ENCODE data around the gene DISC1.
"Not testable (repeated sequence)": the region's sequence is repeated elsewhere in the genome, so short reads cannot be mapped to it uniquely, and the experiment has no call there.

DNA sequence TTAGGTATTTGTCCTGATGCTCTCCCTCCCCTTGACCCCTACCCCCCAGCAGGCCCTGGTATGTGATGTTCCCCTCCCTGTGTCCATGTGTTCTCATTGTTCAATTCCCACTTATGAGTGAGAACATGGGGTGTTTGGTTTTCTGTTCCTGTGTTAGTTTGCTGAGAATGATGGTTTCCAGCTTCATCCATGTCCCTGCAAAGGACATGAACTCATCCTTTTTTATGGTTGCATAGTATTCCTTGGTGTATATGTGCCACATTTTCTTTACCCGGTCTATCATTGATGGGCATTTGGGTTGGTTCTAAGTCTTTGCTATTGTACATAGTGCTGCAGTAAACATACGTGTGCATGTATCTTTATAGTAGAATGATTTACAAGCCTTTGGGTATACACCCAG is 10.3 kb downstream of the DISC1 start:
- TF ChIP-seq, protein P1, sequence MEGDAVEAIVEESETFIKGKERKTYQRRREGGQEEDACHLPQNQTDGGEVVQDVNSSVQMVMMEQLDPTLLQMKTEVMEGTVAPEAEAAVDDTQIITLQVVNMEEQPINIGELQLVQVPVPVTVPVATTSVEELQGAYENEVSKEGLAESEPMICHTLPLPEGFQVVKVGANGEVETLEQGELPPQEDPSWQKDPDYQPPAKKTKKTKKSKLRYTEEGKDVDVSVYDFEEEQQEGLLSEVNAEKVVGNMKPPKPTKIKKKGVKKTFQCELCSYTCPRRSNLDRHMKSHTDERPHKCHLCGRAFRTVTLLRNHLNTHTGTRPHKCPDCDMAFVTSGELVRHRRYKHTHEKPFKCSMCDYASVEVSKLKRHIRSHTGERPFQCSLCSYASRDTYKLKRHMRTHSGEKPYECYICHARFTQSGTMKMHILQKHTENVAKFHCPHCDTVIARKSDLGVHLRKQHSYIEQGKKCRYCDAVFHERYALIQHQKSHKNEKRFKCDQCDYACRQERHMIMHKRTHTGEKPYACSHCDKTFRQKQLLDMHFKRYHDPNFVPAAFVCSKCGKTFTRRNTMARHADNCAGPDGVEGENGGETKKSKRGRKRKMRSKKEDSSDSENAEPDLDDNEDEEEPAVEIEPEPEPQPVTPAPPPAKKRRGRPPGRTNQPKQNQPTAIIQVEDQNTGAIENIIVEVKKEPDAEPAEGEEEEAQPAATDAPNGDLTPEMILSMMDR (conservative IDR thresholded peaks at IDR 0.05 in 1 of 2, IDR thresholded peaks at IDR 0.05 in 1 of 2; ENCODE audit: extremely low read depth in 1 of 2, insufficient read depth in 1 of 2, low read depth in 1 of 2, low read length in 2 of 2), result not testable (repeated sequence)
- TF ChIP-seq EZH2 (IDR thresholded peaks at IDR 0.05; ENCODE audit: borderline replicate concordance, low read length), result not testable (repeated sequence)
